ENCODE results near the gene MBTD1. TPM values are rescaled to one million over a fixed set of nuclear protein-coding genes. Genes with fewer than 3 reads are reported as not detected.

MBTD1 gene
- total RNA-seq, 4 donors from 2014 or later: 19.2 to 26.5 (median 25.6) TPM

- TF ChIP-seq CTCF (IDR thresholded peaks at IDR 0.05; ENCODE audit: low read depth): no peak
These were observed 75.7 kb downstream of the MBTD1 start for GRCh38 chr17:51184124-51184523.

DNA sequence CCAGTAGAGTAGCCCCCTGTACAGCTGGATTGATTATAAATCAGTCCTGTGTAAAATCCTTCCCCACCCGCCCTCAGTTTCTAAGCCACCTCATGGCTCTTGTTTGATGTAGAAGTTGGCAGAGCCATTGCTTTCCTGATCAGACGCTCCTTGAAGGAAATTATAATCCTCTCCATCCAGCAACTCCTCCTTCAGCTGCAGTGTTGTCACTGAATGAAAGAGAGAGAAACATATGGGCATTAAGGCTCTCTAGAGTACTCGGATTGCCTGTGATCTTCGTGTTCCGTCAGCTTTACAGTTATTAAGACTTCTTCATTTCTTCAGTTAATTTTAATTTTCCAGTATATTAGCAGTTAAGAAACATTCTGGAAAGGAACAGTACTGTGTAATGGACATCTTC is 79.4 kb downstream of the MBTD1 start:
- TF ChIP-seq CTCF (IDR thresholded peaks at IDR 0.05; ENCODE audit: low read depth): no peak

GRCh38 chr17:51170736-51171135 is 89.1 kb downstream of the MBTD1 start:
- no peak for TF ChIP-seq CTCF (IDR thresholded peaks at IDR 0.05; ENCODE audit: low read depth)

DNA sequence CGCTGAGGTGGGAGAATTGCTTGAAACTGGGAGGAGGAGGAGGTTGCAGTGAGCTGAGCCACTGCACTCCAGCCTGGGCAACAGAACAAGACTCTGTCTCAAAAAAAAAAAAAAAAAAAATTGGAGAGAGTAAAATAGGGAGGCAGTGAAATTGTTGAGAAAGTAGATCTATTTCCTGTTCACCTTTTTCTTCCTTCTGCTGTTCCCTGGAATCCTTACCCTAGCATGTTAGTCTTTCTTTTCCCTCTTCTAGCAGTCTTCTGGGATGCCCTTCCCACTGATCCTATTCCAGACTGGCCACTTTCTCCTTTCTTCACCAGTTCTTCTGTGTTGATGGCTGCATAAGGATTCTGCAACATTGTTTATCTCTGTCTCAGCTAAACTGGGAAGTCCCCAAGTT is 90.5 kb downstream of the MBTD1 start:
- no peak for TF ChIP-seq CTCF (IDR thresholded peaks at IDR 0.05; ENCODE audit: low read depth)

DNA sequence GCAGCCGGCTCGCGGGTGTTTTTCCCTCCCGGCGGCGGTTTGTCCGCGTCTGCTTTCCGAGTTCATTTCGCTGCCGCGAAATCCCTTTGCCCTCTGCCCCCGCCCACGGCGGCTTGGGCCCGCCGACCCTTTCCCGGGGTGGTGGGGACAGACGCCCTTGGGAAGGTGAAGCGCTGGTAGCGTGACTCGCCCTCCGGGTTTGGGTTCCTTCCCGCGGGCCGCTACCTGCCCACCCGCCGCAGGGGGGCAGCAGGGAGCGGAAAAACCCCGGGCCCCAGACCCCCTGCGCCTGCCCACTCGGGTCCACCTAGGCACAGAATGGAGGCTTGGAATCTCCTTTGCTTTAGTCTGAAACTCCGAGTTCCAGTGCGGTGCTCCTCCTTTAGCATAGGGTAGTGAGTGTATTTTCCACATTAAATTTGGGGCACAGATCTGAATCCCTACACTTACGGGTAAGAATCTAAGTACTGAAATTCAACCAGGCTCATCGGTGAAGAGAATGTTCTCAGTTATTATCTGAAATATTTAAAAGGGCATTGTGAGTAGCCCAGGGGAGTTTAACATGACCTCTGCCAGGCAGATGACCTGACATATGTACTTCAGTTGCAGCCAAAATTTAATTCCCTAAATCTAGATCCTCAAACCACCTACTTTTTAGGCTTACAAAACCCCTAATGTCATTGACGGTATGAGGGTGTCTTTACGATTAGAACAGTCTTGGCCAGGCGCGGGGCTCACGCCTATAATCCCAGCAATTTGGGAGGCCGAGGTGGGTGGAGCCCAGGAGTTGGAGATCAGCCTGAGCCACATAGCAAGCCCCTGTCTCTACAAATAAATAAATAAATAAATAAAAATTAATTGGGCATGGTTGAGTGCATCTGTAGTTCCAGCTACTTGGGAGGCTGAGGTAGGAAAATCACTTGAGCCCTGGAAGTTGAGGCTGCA is 92.6 kb downstream of the MBTD1 start:
- no peak for TF ChIP-seq CTCF (IDR thresholded peaks at IDR 0.05; ENCODE audit: low read depth)

DNA sequence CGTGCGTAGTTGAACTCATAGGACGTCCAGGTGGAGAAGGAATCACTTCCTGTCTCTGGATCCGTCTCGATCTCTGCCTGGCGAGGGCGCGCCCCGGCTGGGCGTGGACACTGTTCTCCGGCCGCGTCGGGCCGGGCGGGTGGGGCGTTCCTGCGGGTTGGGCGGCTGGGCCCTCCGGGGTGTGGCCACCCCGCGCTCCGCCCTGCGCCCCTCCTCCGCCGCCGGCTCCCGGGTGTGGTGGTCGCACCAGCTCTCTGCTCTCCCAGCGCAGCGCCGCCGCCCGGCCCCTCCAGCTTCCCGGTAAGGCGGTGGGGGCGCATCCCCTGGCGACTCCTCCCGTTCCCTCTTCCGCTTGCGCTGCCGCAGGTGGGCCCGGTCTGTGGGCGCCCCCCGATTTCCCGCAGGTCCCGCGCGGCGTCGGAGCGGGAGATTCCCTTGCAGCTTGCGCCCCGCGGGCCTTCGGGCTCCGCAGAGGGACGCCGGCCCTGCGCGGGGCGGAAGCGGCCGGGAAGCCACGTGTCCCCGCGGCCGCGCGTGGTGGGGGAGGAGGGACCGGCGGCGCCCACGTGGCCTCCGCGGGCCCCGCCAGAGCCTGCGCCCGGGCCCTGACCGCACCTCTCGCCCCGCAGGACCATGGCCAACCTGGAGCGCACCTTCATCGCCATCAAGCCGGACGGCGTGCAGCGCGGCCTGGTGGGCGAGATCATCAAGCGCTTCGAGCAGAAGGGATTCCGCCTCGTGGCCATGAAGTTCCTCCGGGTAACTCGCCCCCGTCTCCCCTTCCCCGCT is 93.5 kb downstream of the MBTD1 start, which contains the start of gene NME2:
Gene NME2, plus strand, starts transcription at position 214 of the 789 bp plus-strand sequence. Its CDS starts 420 bp downstream, at position 634.
- no peak for TF ChIP-seq CTCF (IDR thresholded peaks at IDR 0.05; ENCODE audit: low read depth)

GRCh38 chr17:51165680-51166197 is 94.1 kb downstream of the MBTD1 start:
- TF ChIP-seq CTCF (IDR thresholded peaks at IDR 0.05; ENCODE audit: low read depth): no peak

Measured in subcutaneous adipose tissue (tissue), 4 donors.